Lung (tissue), 16 donors: ENCODE measurements around the gene EDA. TPM values are rescaled to one million over a fixed set of nuclear protein-coding genes. Genes with fewer than 3 reads are reported as not detected.

Experiments used
- ATAC-seq: fragments of 200-7000 bp; cut with Tn5 transposase; one replicate; pipeline ENCODE4 v1.9.1; 2020; ENCODE audit warnings: moderate number of reproducible peaks; ENCODE audit not compliant: insufficient read depth, low FRiP score
- DNase-seq, 3 donors: peaks; one replicate each; pipeline ENCODE4 v3.0.0-alpha.2; 2013 to 2017
- H3K27ac ChIP-seq, 2 donors: one replicate each; pipeline ENCODE4 v1.5.1; 2013; ENCODE audit warnings: mild to moderate bottlenecking in 2 of 2, moderate library complexity in 2 of 2, control low read depth in 1 of 2, inconsistent platforms in 1 of 2, low read depth in 1 of 2, low read length in 1 of 2
- H3K27me3 ChIP-seq, 3 donors: one replicate each; pipeline ENCODE4 v1.5.1; 2013; ENCODE audit warnings: low read length in 2 of 3; ENCODE audit not compliant: control insufficient read depth in 3 of 3, insufficient read depth in 3 of 3
- H3K36me3 ChIP-seq, 4 donors: one replicate each; pipeline ENCODE4 v1.5.1; 2013; ENCODE audit warnings: low read length in 4 of 4, mild to moderate bottlenecking in 1 of 4, moderate library complexity in 1 of 4; ENCODE audit not compliant: control insufficient read depth in 4 of 4, insufficient read depth in 4 of 4
- H3K4me1 ChIP-seq, 5 donors: one replicate each; pipeline ENCODE4 v1.5.1; 2013; ENCODE audit warnings: low read length in 5 of 5, mild to moderate bottlenecking in 2 of 5, moderate library complexity in 1 of 5; ENCODE audit not compliant: control insufficient read depth in 5 of 5, insufficient read depth in 5 of 5
- H3K4me3 ChIP-seq: one replicate; pipeline ENCODE4 v1.5.1; 2013; ENCODE audit warnings: mild to moderate bottlenecking, control low read depth, moderate library complexity
- H3K9ac ChIP-seq, 2 donors: one replicate each; pipeline ENCODE4 v1.5.1; 2013; ENCODE audit warnings: low read length in 2 of 2, control low read depth in 1 of 2; ENCODE audit not compliant: insufficient read depth in 1 of 2
- H3K9me3 ChIP-seq, 4 donors: one replicate each; pipeline ENCODE4 v1.5.1; 2013; ENCODE audit warnings: low read length in 3 of 4, mild to moderate bottlenecking in 1 of 4, moderate library complexity in 1 of 4; ENCODE audit not compliant: control insufficient read depth in 4 of 4, insufficient read depth in 3 of 4
- CTCF ChIP-seq: IDR thresholded peaks from 2 replicates; pipeline ENCODE4 v1.5.1; 2012; ENCODE audit warnings: mild to moderate bottlenecking; ENCODE audit errors: control extremely low read depth, extremely low read depth
- WGBS, 2 donors: extraction: QIAGEN DNeasy Blood & Tissue Kit; methylation state at CpG; one replicate each; pipeline ENCODE4 v1.1.7; 2013; 5-methylcytosine and 5-hydroxymethylcytosine counted together
- long read RNA-seq, 5 donors: transcript quantifications; one replicate each; lab custom pipeline, GENCODE V29; 2026
- polyA plus RNA-seq, 2 donors: library from polyadenylated mRNA; stranded (reverse); fragments of 200-250 nt; gene quantifications; one replicate each; pipeline ENCODE4 v1.2.1, GENCODE V29; 2013
- total RNA-seq, 2 donors: library from RNA; depleted of rRNA in 1 of 2; stranded (reverse); fragments of >200 nt in 1 of 2; gene quantifications; one replicate each; pipeline ENCODE4 v1.2.1, GENCODE V29; 2014 to 2021
- donor health status: control.
- donor health status: control.
- donor health status: Bipolar disorder and iron deficiency.
- donor health status: healthy.
- donor health status: DM: yes; HTN: yes; CAD: no.

The EDA gene
- total RNA-seq (1 to 10 TPM; 4.7 to 7.9 TPM), polyA plus RNA-seq (1 to 10 TPM in 1 of 2 donors, under 1 TPM in 1; 0.93 to 1.5 TPM)
- long read RNA-seq, donor 1, partial matches to known transcripts = 0 of 1 reads
- long read RNA-seq, donor 1, other reads (novel, unspliced or antisense) = 0 of 1 reads
- long read RNA-seq, donor 2, partial matches to known transcripts = 0 of 1 reads
- long read RNA-seq, donor 2, other reads (novel, unspliced or antisense) = 0 of 1 reads
- long read RNA-seq, donor 3 = 0 reads
- long read RNA-seq, donor 4, partial matches to known transcripts = 0 of 1 reads
- long read RNA-seq, donor 4, other reads (novel, unspliced or antisense) = 0 of 1 reads
- long read RNA-seq, donor 5 = 0 reads

GRCh38 chrX:69615779-69616456 lies at the start of gene EDA:
Gene EDA, plus strand, starts transcription at chrX:69616113.
- H3K27ac ChIP-seq = peak within 1 kb of the TSS in 1 of 2 donors; percentile 7
- no peak for TF ChIP-seq CTCF
- ATAC-seq (peak; percentile 93), DNase-seq (peak; percentile 93 to 96 (median 93))
- H3K4me3 ChIP-seq = peak within 1 kb of the TSS; percentile 59
- 0 to 33% methylated on average over 22 to 56 of the region's 56 CpGs for WGBS, 2 donors
- H3K9ac ChIP-seq = no peak within 1 kb of the TSS
- H3K9me3 ChIP-seq = peaks cover 0 to 4% (median 0%) of the 10 kb centered on the region in 4 donors
- H3K36me3 ChIP-seq = no peaks in the 10 kb centered on the region
- H3K27me3 ChIP-seq = peaks cover 0 to 4% (median 0%) of the 10 kb centered on the region in 3 donors
- H3K4me1 ChIP-seq = no peaks in the 10 kb centered on the region

- TF ChIP-seq CTCF = no peak
- no peak for DNase-seq
- H3K9me3 ChIP-seq = peaks cover 0 to 8% (median under 1%) of the 10 kb centered on the region in 4 donors
- no peaks in the 10 kb centered on the region for H3K36me3 ChIP-seq
- ATAC-seq = no peak
- H3K27me3 ChIP-seq = peaks cover 0 to 2% (median 0%) of the 10 kb centered on the region in 3 donors
- no peak overlapping the region for H3K9ac ChIP-seq
- H3K27ac ChIP-seq = no peak overlapping the region
- no peak overlapping the region for H3K4me3 ChIP-seq
- WGBS, 2 donors = 75 to 89% methylated on average over 3 of the region's 3 CpGs
- H3K4me1 ChIP-seq = no peaks in the 10 kb centered on the region
Observed at GRCh38 chrX:69568828-69569227, 47.1 kb upstream of the EDA start.

GRCh38 chrX:69597399-69597798 lies 18.5 kb upstream of the EDA start:
- 39 to 80% methylated on average over 1 of the region's 1 CpG for WGBS, 2 donors
- Histone ChIP-seq H3K4me1 (no peaks in the 10 kb centered on the region), H3K27me3 (peaks cover 0 to 10% (median 0%) of the 10 kb centered on the region in 3 donors), H3K27ac (no peak overlapping the region), H3K9me3 (no peaks in the 10 kb centered on the region), H3K36me3 (no peaks in the 10 kb centered on the region), H3K4me3 (no peak overlapping the region), H3K9ac (no peak overlapping the region)
- no peak for ATAC-seq
- DNase-seq = no peak
- no peak for TF ChIP-seq CTCF
